HUES6 (cell line): ENCODE results near the gene LYPD3.

Experiments
- H3K27ac ChIP-seq: 2 replicates; pipeline ENCODE4 v1.7.0; 2013; ENCODE audit warnings: low read depth, mild to moderate bottlenecking, low read length, inconsistent platforms
- H3K27me3 ChIP-seq: 2 replicates; pipeline ENCODE4 v1.6.1; 2013; ENCODE audit warnings: low read length; ENCODE audit not compliant: control insufficient read depth, insufficient read depth
- H3K36me3 ChIP-seq: 2 replicates; pipeline ENCODE4 v1.6.1; 2013; ENCODE audit warnings: low read length; ENCODE audit not compliant: control insufficient read depth, insufficient read depth
- H3K4me1 ChIP-seq: 2 replicates; pipeline ENCODE4 v1.6.1; 2013; ENCODE audit warnings: low read length; ENCODE audit not compliant: control insufficient read depth, insufficient read depth
- H3K4me3 ChIP-seq: 2 replicates; pipeline ENCODE4 v1.5.1; 2013; ENCODE audit warnings: low read depth, low read length
- H3K9ac ChIP-seq: one replicate; pipeline ENCODE4 v1.6.1; 2013; ENCODE audit warnings: mild to moderate bottlenecking, low read length
- H3K9me3 ChIP-seq: 2 replicates; pipeline ENCODE4 v1.6.1; 2013; ENCODE audit warnings: low read depth, low read length; ENCODE audit not compliant: control insufficient read depth, insufficient read depth

LYPD3 gene

DNA sequence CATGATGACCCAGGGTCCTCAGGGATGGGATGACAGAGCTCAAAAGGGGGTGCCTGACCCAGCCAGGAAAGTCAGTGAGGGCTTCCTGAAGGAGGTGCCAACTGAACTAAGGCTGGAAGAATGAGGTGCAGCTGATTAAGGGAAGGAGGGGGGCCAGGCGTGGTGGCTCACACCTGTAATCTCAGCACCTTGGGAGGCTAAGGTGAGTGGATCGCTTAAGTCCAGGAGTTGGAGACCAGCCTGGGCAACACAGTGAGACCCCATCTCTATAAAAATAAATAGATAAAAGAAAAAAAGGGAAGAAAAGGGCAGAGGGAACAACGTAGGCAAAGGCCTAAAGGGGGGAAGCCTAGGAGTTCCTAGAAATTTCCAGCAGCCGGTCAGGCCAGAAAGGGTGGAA is 9.1 kb upstream of the LYPD3 start:
- Histone ChIP-seq H3K4me1 (0 out of 2 replicates have a peak, but pooled peaks cover 3% of the 10 kb centered on the region), H3K4me3 (peak overlapping the region; percentile 55), H3K9me3 (no peaks in the 10 kb centered on the region), H3K27ac (no peak overlapping the region), H3K36me3 (peaks cover 3% of the 10 kb centered on the region; the same call in 1 of the 2 replicates), H3K9ac (peak overlapping the region; percentile 51), H3K27me3 (no peaks in the 10 kb centered on the region; the same call in 1 of the 2 replicates)

DNA sequence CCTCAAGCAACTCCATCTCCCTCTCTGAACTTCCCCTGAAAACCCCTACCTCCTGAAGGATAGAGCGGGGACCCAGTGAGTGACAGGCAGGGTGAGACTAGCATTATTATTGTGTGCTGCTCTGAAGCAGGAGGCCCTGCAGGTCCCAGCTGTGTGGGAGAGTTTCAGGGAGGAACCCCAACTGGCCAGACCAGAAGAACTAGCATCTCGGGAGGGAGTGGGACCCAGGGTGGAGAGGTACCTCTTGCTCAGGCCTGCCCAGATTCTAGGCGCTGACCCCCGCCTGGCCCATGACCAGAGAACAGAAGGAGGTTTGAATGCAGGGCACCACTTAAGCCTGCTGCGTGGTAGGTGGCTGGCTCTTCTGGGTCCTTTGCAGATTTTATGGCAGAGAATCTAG is 5.7 kb upstream of the LYPD3 start:
- Histone ChIP-seq H3K4me3 (no peak overlapping the region), H3K36me3 (no peaks in the 10 kb centered on the region), H3K4me1 (peaks cover 3% of the 10 kb centered on the region; the same call in 1 of the 2 replicates), H3K27me3 (peaks cover 2% of the 10 kb centered on the region), H3K9ac (no peak overlapping the region), H3K9me3 (no peaks in the 10 kb centered on the region), H3K27ac (no peak overlapping the region)

DNA sequence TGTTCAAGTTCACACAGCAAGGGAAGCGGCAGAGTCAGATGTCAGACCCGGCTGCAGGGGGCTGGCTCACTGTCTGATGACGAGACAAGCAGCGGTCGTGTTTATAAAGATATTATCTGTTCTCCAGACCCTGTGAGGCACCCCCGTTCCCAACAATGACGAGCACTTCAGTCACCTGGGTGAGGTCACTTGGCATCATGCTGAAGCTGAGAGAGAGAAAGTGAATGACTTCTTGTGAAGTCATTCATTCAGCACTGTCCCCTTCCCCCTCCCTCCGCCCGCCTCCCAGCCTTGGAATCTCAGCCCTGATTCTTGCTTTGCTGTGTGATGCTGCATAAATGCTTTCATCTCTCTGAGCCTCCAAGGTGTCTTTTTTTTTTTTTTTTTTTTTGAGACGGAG is 4.9 kb upstream of the LYPD3 start:
- Histone ChIP-seq H3K9ac (no peak overlapping the region), H3K27ac (no peak overlapping the region), H3K9me3 (no peaks in the 10 kb centered on the region)

DNA sequence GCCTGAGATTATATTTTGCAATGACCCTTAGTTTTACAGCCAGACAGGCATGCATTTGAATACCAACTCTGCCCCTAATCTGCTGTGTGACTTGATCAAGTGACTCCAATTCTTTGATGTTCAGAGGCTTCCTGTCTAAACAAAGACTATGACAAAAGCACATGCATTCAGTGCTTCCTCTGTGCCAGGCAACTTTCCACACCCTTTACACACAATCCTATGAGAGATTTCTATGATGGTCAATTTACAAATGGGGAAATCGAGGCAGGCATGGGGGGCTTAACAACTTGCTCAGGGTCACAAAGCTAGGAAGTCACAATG is 3.7 kb upstream of the LYPD3 start:
- Histone ChIP-seq H3K27ac (no peak overlapping the region), H3K4me1 (peaks cover 10% of the 10 kb centered on the region), H3K9me3 (no peaks in the 10 kb centered on the region), H3K36me3 (no peaks in the 10 kb centered on the region), H3K9ac (no peak overlapping the region), H3K4me3 (no peak overlapping the region), H3K27me3 (peaks cover 21% of the 10 kb centered on the region)

More for the DNA sequence above, 4.9 kb upstream of the LYPD3 start:
- Histone ChIP-seq H3K36me3 (no peaks in the 10 kb centered on the region), H3K4me1 (peaks cover 8% of the 10 kb centered on the region), H3K27me3 (peaks cover 10% of the 10 kb centered on the region), H3K4me3 (no peak overlapping the region)

DNA sequence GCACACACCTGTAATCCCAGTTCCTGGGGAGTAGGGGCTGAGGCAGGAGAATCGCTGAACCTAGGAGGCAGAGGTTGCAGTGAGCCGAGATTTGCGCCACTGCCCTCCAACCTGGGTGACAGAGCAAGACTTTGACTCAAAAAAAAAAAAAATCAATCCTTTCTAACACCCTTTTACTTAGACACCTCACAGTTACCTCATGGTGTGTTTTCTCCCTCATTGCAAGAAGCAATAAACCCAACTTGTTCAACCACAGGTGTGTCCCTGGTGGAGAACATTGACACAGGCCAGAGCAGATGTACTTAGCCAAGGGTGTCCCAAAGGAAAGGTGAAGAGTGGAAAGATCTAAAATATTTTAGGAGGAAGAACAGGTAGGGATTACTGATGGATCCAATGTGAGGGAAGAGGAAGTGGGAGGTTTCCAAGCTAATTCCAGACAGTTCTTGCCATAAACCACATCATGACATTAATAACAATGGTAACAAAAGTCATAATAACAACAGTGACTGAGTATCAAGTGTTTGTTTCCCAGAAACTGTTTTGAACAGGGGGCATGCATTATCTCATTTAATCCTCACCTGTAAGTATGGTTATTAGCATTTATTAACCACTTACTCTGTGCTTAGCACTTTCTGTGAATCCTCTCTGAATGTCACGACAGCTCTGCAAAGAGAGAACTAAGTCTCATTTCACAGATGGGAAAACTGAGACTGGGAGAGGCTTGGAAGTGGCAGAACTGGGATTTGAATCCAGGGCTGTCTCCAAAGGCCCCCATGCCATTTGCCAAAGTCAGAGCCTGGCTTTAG is 3.1 kb upstream of the LYPD3 start:
- Histone ChIP-seq H3K27me3 (peaks cover 21% of the 10 kb centered on the region), H3K36me3 (no peaks in the 10 kb centered on the region), H3K27ac (no peak overlapping the region), H3K4me3 (no peak overlapping the region), H3K4me1 (peaks cover 10% of the 10 kb centered on the region), H3K9me3 (no peaks in the 10 kb centered on the region), H3K9ac (no peak overlapping the region)

DNA sequence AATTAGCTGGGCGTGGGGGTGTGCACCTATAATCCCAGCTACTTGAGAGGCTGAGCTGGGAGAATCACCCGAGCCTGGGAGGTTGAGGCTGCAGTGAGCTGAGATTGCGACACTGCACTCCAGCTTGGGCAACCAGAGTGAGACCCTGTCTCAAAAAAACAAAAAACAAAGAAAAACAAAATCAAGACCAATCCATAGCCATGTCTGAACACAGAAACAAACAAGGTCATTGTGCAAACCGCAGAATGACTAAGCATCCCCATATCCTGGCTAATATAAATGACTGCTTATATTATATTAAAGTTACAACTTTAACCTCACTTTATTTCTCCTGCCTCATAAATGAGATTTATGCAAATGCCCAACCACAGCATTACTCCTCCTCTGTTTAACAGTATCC is 2.3 kb upstream of the LYPD3 start:
- peaks cover 25% of the 10 kb centered on the region for H3K27me3 ChIP-seq
- H3K9ac ChIP-seq: no peak overlapping the region
- H3K4me1 ChIP-seq: peaks cover 13% of the 10 kb centered on the region
- no peak overlapping the region for H3K27ac ChIP-seq
- no peaks in the 10 kb centered on the region for H3K36me3 ChIP-seq
- no peak overlapping the region for H3K4me3 ChIP-seq
- H3K9me3 ChIP-seq: no peaks in the 10 kb centered on the region

DNA sequence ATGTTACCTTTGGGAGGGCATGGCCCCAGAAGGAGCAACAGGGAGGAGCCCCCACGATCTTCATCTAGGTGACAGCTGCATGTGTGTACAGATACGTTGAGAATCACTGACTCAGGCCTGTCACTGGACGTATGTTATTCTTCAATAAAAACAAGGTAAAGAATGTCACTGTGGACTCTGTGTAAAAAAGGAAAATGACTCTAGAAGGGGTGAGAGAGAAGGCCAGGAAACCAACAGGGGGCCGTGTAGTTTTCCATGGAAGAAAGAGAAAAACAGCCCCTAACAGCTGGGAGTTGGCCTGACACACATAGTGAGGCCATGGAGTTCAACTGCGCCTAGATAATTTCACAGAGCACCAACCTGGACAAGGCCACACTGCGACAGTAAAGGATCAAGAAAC is 1.9 kb upstream of the LYPD3 start:
- Histone ChIP-seq H3K9me3 (no peaks in the 10 kb centered on the region), H3K27me3 (peaks cover 29% of the 10 kb centered on the region), H3K4me3 (no peak overlapping the region), H3K4me1 (peaks cover 14% of the 10 kb centered on the region), H3K9ac (no peak overlapping the region), H3K36me3 (no peaks in the 10 kb centered on the region), H3K27ac (no peak overlapping the region)

DNA sequence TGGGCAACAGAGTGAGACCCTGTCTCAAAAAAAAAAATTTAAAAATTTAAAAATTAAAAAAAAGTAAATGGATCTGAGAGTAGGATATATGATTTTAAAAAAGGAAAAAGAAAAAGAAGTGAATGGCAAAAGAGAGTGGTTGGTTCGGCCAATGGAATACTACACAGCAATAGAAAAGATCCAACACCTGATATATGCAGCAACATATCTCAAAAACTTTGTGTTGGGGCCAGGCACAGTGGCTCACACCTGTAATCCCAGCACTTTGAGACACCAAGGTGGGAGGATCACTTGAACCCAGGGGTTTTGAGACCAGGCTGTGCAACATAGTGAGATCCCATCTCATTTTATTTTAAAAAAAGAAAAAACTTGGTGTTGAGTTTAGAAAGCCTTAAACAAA is 1.4 kb upstream of the LYPD3 start:
- Histone ChIP-seq H3K27me3 (peaks cover 33% of the 10 kb centered on the region), H3K4me1 (peaks cover 14% of the 10 kb centered on the region), H3K9me3 (no peaks in the 10 kb centered on the region), H3K9ac (no peak overlapping the region), H3K36me3 (no peaks in the 10 kb centered on the region), H3K4me3 (no peak overlapping the region), H3K27ac (no peak overlapping the region)

DNA sequence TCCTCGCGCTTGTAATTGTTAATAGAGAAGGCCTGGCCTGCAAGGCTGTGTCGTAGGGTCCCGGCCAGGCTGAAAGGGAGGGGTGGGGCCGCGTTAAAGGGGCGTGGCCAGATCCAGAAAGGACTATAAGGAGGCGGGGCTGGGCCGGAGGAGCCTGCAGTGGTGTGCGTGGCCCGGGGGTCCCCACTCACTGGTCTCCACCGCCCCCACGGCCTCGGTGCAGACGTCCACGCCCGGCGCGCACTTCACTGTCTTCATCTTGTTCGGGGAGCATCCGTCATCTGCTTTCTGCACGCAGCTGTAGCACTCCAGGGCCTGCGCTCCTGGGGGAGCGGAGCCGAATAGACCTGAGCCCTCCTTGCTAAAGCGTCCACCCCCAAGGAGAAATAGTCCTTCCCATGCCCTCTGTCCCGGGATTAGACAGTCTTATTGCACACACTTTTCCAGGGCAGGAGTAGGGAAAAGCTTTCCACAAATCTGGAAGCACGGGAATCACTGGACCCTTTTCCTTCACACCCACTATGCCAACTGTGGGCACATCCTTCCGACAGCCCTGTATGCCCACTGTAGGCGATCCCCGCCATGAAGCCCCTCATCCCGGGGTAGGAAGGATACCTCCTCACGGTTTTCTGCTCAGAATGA is 1.2 kb downstream of the LYPD3 start:
- H3K27ac ChIP-seq: no peak overlapping the region
- H3K9ac ChIP-seq: no peak overlapping the region
- H3K9me3 ChIP-seq: no peaks in the 10 kb centered on the region
- no peaks in the 10 kb centered on the region for H3K36me3 ChIP-seq
- H3K4me1 ChIP-seq: peaks cover 14% of the 10 kb centered on the region
- peaks cover 33% of the 10 kb centered on the region for H3K27me3 ChIP-seq
- peak overlapping the region; percentile 90 for H3K4me3 ChIP-seq

DNA sequence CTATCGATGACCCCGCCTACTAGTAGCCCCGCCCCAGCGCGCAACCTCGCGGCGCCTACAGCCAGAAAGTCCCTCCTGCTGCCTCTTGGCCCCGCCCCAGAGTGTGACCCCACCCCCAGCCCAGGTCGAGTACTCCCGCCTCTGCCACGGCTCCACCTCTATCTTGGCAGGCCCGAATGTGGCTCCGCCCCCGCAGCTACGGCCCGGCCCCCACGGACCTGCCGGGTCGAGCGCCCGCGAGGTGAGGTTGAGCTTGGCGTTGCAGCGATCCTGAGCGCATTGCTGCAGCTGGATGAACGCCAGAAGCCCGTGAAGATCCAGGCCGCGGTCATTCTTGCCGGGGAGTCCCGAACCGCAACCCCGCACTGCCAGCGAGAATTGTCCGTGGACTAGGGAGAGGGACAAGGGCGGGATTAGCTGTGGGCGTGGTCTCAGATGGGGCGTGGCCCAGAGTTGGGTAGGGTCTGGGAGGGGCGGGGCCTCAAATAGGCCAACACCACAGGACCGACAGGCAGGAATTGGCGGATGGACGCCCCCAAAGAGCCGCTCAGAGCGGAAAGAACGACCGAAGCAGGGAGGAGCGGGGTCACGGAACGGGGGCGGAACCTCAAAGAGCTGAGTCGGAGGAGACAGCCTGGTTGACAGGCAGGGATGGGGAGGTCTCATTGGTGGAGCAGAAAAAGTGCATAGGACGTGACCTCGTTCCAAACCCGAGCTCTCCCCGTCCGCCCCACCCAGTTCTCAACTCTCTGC is 1.9 kb downstream of the LYPD3 start:
- Histone ChIP-seq H3K27me3 (peaks cover 33% of the 10 kb centered on the region), H3K9me3 (no peaks in the 10 kb centered on the region), H3K9ac (peak overlapping the region; percentile 41), H3K4me3 (peak overlapping the region; percentile 90), H3K27ac (no peak overlapping the region), H3K36me3 (no peaks in the 10 kb centered on the region), H3K4me1 (peaks cover 14% of the 10 kb centered on the region)
